HepG2 (cell line): ENCODE measurements around the gene OR8B4. TPM values are rescaled to one million over a fixed set of nuclear protein-coding genes. Genes with fewer than 3 reads are reported as not detected.

Experiments used
- ATAC-seq: fragments of 200-7000 bp; cut with Tn5 transposase; 3 replicates; pipeline ENCODE4 v1.9.1; 2020; ENCODE audit warnings: mild to moderate bottlenecking, moderate library complexity
- BruUV-seq: library from RNA; stranded (reverse); fragments of 400-500 nt; replicated peaks from 2 replicates; lab custom pipeline; 2021; lab: Mats Ljungman, UMichigan
- CTCF ChIA-PET: fragments of 300-600 bp; formaldehyde crosslinking; extraction: SDS; loops from one replicate; lab custom pipeline; 2021; ENCODE audit warnings: low total read pairs, inconsistent platforms, low intra/inter-chr PET ratio; lab: Yijun Ruan, JAX
- POLR2A ChIA-PET: fragments of 350-600 bp; sonication (Branson Sonifier 250); formaldehyde crosslinking; loops from one replicate; lab custom pipeline; 2020; ENCODE audit warnings: antibody characterized with exemption, inconsistent platforms; lab: Yijun Ruan, JAX
- DNase-seq: peaks from one replicate; pipeline ENCODE4 v3.0.0-alpha.2; 2015; ENCODE audit warnings: low spot score
- FAIRE-seq: peaks from 3 replicates; lab custom pipeline; 2011; peaks lifted over from hg19 to GRCh38; lab: Jason Lieb, UNC
- H2AFZ ChIP-seq: one replicate; pipeline ENCODE4 v1.6.1; 2011; ENCODE audit warnings: low read length, inconsistent platforms
- H3K27ac ChIP-seq: fragments of 300-600 bp; 3 replicates; pipeline ENCODE4 v1.8.0; 2011; ENCODE audit warnings: mixed run types, mild to moderate bottlenecking, mixed read lengths, low read length, inconsistent platforms; ENCODE audit not compliant: insufficient read depth; ENCODE audit errors: extremely low read length
- H3K27me3 ChIP-seq, 2 experiments: fragments of 200-600 bp in 1 of 2; 2 replicates in 1 of 2; 3 replicates in 1 of 2; pipeline versions ENCODE4 v1.6.0 to v1.8.0; 2011; ENCODE audit warnings: low read length in 2 of 2, mild to moderate bottlenecking in 2 of 2, moderate library complexity in 2 of 2, inconsistent platforms in 1 of 2; ENCODE audit not compliant: insufficient read depth in 2 of 2, control insufficient read depth in 1 of 2
- H3K36me3 ChIP-seq, 2 experiments: fragments of 200-600 bp in 1 of 2; replicated peaks in 1 of 2; 2 replicates in 1 of 2; 3 replicates in 1 of 2; pipeline versions ENCODE4 v1.5.1 to v1.8.0; 2011; ENCODE audit warnings: low read length in 2 of 2, inconsistent platforms in 1 of 2; ENCODE audit not compliant: insufficient read depth in 2 of 2, control insufficient read depth in 1 of 2
- H3K4me1 ChIP-seq: 2 replicates; pipeline ENCODE4 v1.5.1; 2012; ENCODE audit warnings: low read length, inconsistent platforms; ENCODE audit not compliant: insufficient read depth
- H3K4me2 ChIP-seq: 2 replicates; pipeline ENCODE4 v1.6.0; 2011; ENCODE audit warnings: low read depth, low read length, inconsistent platforms
- H3K4me3 ChIP-seq, 3 experiments: fragments of 200-600 bp in 1 of 3; sonication (generic), shearing (Covaris generic) in 1 of 3; replicated peaks in 1 of 3; 2 replicates each; pipeline ENCODE4 v1.5.1; 2011 to 2016; ENCODE audit warnings: low read length in 3 of 3, inconsistent platforms in 2 of 3, low read depth in 2 of 3, mild to moderate bottlenecking in 2 of 3, control low read depth in 1 of 3, mixed read lengths in 1 of 3; ENCODE audit not compliant: insufficient read depth in 1 of 3
- H3K79me2 ChIP-seq: one replicate; pipeline ENCODE4 v1.6.1; 2011; ENCODE audit warnings: low read length, inconsistent platforms; ENCODE audit not compliant: insufficient read depth
- H3K9ac ChIP-seq: 2 replicates; pipeline ENCODE4 v1.6.0; 2011; ENCODE audit warnings: mild to moderate bottlenecking, low read depth, low read length, inconsistent platforms; ENCODE audit not compliant: insufficient read depth
- H3K9me3 ChIP-seq: 2 replicates; pipeline ENCODE4 v1.5.1; 2012; ENCODE audit warnings: mild to moderate bottlenecking, low read length
- H4K20me1 ChIP-seq: 2 replicates; pipeline ENCODE4 v1.6.0; 2011; ENCODE audit warnings: inconsistent platforms, mild to moderate bottlenecking, low read length, moderate library complexity; ENCODE audit not compliant: insufficient read depth
- ATM ChIP-seq: fragments of 450-650 bp; IDR thresholded peaks from 2 replicates; pipeline ENCODE4 v1.7.1; 2017; ENCODE audit warnings: mild to moderate bottlenecking, borderline replicate concordance
- CAMTA2 ChIP-seq: sonication (generic); formaldehyde crosslinking; IDR thresholded peaks from 2 replicates; pipeline ENCODE4 v1.4.0; 2020; ENCODE audit warnings: mild to moderate bottlenecking, missing genetic modification reagents, borderline replicate concordance
- DMAP1 ChIP-seq: IDR thresholded peaks from 2 replicates; pipeline ENCODE4 v1.6.1; 2016
- HNRNPL ChIP-seq: fragments of 200-400 bp; formaldehyde crosslinking; IDR thresholded peaks from 2 replicates; pipeline ENCODE4 v1.6.1; 2017; ENCODE audit warnings: mild to moderate bottlenecking, low read depth, low read length
- NFE2L1 ChIP-seq: sonication (generic); formaldehyde crosslinking; IDR thresholded peaks from 2 replicates; pipeline ENCODE4 v1.4.0; 2020; ENCODE audit warnings: missing genetic modification reagents, mild to moderate bottlenecking, borderline replicate concordance
- NFE2L2 ChIP-seq: fragments of 150-350 bp; IDR thresholded peaks from 2 replicates; pipeline ENCODE4 v1.6.1; 2014; ENCODE audit warnings: low read length
- POLR2AphosphoS2 ChIP-seq: IDR thresholded peaks from 2 replicates; pipeline ENCODE4 v1.6.1; 2011; ENCODE audit warnings: low read depth, low read length, improper control_type of control experiment
- TCF12 ChIP-seq, 2 experiments: fragments of 450-650 bp in 1 of 2; sonication (generic) in 1 of 2; formaldehyde crosslinking in 1 of 2; IDR thresholded peaks; 2 replicates each; pipeline versions ENCODE4 v1.6.1 to v1.8.0; 2017 to 2022; ENCODE audit warnings: antibody characterized with exemption in 1 of 2, mild to moderate bottlenecking in 1 of 2, missing genetic modification reagents in 1 of 2, moderate library complexity in 1 of 2
- ZNF101 ChIP-seq: sonication (generic); formaldehyde crosslinking; IDR thresholded peaks from 2 replicates; pipeline ENCODE4 v1.4.0; 2020; ENCODE audit warnings: mild to moderate bottlenecking, low read depth, missing genetic modification reagents, borderline replicate concordance
- ZNF232 ChIP-seq: sonication (generic); formaldehyde crosslinking; IDR thresholded peaks from 2 replicates; pipeline ENCODE4 v1.4.0; 2020; ENCODE audit warnings: missing genetic modification reagents, borderline replicate concordance
- ZNF331 ChIP-seq: sonication (generic); formaldehyde crosslinking; IDR thresholded peaks from 2 replicates; pipeline ENCODE4 v1.4.0; 2020; ENCODE audit warnings: missing genetic modification reagents
- ZNF558 ChIP-seq: sonication (generic); formaldehyde crosslinking; IDR thresholded peaks from 2 replicates; pipeline ENCODE4 v1.9.0; 2022; ENCODE audit warnings: mild to moderate bottlenecking, missing genetic modification reagents, borderline replicate concordance
- ZNF567 ChIP-seq: sonication (generic); formaldehyde crosslinking; IDR thresholded peaks from 2 replicates; pipeline ENCODE4 v1.8.1; 2023; ENCODE audit warnings: mild to moderate bottlenecking, missing genetic modification reagents, borderline replicate concordance
- ZNF883 ChIP-seq: sonication (generic); formaldehyde crosslinking; IDR thresholded peaks from 2 replicates; pipeline ENCODE4 v1.5.1; 2020; ENCODE audit warnings: mild to moderate bottlenecking, missing genetic modification reagents; ENCODE audit errors: not compliant biosample characterization
- WGBS: methylation state at CpG from one replicate; pipeline ENCODE4 v1.1.6; 2017; ENCODE audit warnings: low lambda C conversion rate; 5-methylcytosine and 5-hydroxymethylcytosine counted together
- in situ Hi-C: cut with HindIII; loops from 2 replicates; pipeline ENCODE4 v1.10.0; 2017; ENCODE audit warnings: low pct_unique_long_range_greater_than_20kb; ENCODE audit not compliant: extremely low pct_ligation_motif_present
- intact Hi-C: fragments of 100-400 bp; cut with micrococcal nuclease; formaldehyde crosslinking; loops from one replicate; pipeline ENCODE4 v1.10.0; 2022; ENCODE audit not compliant: unreplicated experiment
- polyA plus RNA-seq, 8 experiments: library from polyadenylated mRNA; depleted of rRNA in 3 of 8; stranded (reverse) in 7 of 8; unstranded in 1 of 8; fragments of >200 nt; fragmentation: Illumina TruSeq in 4 of 8; extraction: Trizol in 4 of 8; gene quantifications; 2 replicates each; pipeline versions ENCODE4 v1.2.1 to v1.2.3, GENCODE V29; 2011 to 2016; ENCODE audit warnings: low read depth in 4 of 8, missing spikeins in 1 of 8, mixed read lengths in 1 of 8; ENCODE audit not compliant: insufficient read depth in 1 of 8
- total RNA-seq, 5 experiments: library from RNA; depleted of rRNA; stranded (reverse); fragments of >200 nt; fragmentation: Illumina TruSeq; extraction: Trizol; gene quantifications; 2 replicates each; pipeline ENCODE4 v1.2.3, GENCODE V29; 2016; ENCODE audit warnings: low read depth in 1 of 5
- TF ChIP-seq, protein P1 (sequence below): sonication (generic); formaldehyde crosslinking; IDR thresholded peaks from 2 replicates; pipeline ENCODE4 v1.5.1; 2020; ENCODE audit warnings: mild to moderate bottlenecking, missing genetic modification reagents, borderline replicate concordance
- TF ChIP-seq, protein P2 (sequence below): sonication (generic); formaldehyde crosslinking; IDR thresholded peaks from 2 replicates; pipeline ENCODE4 v1.8.0; 2022; ENCODE audit warnings: missing genetic modification reagents, low read depth, mild to moderate bottlenecking, borderline replicate concordance
- TF ChIP-seq, protein P3 (sequence below): sonication (generic); formaldehyde crosslinking; conservative IDR thresholded peaks from 2 replicates; pipeline ENCODE4 v1.8.0; 2022; ENCODE audit warnings: mild to moderate bottlenecking, moderate library complexity, missing genetic modification reagents

The OR8B4 gene
- total and polyA plus RNA-seq, 2 of the 13 experiments (the other 11 are each of a cell fraction or from before 2014, with no cell fraction given), result not detected

DNA sequence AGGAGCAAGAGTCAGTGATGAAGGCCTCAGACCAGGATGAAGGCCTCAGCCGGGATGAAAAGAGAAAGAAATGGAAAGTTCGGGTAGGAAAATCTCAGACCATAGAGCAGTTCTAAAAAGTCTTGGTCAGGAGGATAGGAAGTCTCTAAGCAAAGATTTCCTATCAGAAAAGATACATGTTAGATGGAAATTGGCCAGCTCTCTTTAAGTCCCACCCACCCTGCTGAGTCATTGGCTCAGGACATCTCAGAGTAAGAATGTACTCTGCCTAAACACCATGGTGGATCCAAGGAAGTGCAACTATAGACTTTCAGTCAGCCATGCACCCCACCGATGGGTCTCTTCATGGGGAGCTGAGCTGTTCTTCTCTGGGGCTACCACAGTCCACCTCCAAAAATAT, 30.3 kb downstream of the OR8B4 start (continued):
- TF ChIP-seq, protein P1, sequence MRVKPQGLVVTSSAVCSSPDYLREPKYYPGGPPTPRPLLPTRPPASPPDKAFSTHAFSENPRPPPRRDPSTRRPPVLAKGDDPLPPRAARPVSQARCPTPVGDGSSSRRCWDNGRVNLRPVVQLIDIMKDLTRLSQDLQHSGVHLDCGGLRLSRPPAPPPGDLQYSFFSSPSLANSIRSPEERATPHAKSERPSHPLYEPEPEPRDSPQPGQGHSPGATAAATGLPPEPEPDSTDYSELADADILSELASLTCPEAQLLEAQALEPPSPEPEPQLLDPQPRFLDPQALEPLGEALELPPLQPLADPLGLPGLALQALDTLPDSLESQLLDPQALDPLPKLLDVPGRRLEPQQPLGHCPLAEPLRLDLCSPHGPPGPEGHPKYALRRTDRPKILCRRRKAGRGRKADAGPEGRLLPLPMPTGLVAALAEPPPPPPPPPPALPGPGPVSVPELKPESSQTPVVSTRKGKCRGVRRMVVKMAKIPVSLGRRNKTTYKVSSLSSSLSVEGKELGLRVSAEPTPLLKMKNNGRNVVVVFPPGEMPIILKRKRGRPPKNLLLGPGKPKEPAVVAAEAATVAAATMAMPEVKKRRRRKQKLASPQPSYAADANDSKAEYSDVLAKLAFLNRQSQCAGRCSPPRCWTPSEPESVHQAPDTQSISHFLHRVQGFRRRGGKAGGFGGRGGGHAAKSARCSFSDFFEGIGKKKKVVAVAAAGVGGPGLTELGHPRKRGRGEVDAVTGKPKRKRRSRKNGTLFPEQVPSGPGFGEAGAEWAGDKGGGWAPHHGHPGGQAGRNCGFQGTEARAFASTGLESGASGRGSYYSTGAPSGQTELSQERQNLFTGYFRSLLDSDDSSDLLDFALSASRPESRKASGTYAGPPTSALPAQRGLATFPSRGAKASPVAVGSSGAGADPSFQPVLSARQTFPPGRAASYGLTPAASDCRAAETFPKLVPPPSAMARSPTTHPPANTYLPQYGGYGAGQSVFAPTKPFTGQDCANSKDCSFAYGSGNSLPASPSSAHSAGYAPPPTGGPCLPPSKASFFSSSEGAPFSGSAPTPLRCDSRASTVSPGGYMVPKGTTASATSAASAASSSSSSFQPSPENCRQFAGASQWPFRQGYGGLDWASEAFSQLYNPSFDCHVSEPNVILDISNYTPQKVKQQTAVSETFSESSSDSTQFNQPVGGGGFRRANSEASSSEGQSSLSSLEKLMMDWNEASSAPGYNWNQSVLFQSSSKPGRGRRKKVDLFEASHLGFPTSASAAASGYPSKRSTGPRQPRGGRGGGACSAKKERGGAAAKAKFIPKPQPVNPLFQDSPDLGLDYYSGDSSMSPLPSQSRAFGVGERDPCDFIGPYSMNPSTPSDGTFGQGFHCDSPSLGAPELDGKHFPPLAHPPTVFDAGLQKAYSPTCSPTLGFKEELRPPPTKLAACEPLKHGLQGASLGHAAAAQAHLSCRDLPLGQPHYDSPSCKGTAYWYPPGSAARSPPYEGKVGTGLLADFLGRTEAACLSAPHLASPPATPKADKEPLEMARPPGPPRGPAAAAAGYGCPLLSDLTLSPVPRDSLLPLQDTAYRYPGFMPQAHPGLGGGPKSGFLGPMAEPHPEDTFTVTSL (CRISPR knock-in tag), result no peak

DNA sequence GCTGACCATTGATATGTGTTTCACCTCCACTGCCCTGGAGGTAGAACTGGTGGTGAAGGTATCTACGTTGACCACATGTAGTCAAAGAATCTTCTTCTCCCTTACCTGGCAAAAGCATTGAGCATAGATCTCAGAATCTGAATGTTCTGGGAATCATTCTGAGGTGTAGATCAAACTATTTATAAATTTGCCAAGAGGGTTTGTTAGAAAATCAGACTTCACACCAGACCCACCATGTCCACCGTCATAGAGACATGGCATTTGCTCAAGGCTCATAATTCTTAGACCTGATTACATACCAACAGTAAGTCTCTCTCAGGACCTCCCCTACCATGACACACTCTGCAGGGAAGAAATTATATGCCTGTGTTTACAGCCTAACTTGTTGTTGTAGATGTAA, 40.3 kb downstream of the OR8B4 start, which contains the start of gene OR8B2:
Gene OR8B2 (minus strand): TSS at position 101 of the 400 bp plus-strand sequence. CDS start 1,156 bp downstream, outside the sequence.
- Histone ChIP-seq H3K4me2 (no peak within 1 kb of the TSS), H3K4me3 (no peak within 1 kb of the TSS), H3K36me3 (no peaks in the 10 kb centered on the region), H3K27me3 (no peaks in the 10 kb centered on the region), H3K27ac (no peak within 1 kb of the TSS), H3K9ac (no peak within 1 kb of the TSS), H3K79me2 (no peaks in the 10 kb centered on the region), H3K4me1 (no peaks in the 10 kb centered on the region), H3K9me3 (no peaks in the 10 kb centered on the region), H2AFZ (no peak within 1 kb of the TSS), H4K20me1 (no peaks in the 10 kb centered on the region)
- ChIA-PET CTCF (no interaction called here), POLR2A (no interaction called here)
- BruUV-seq, result no TSS peak
- in situ Hi-C loops, result no loop called here
- intact Hi-C loops, result no loop called here
- FAIRE-seq (no peak), DNase-seq (no peak), ATAC-seq (no peak)
- WGBS, result 0% methylated on average over 2 of the region's 2 CpGs
- TF ChIP-seq CAMTA2 (CRISPR knock-in tag) (no peak), NFE2L1 (CRISPR knock-in tag) (no peak), ZNF558 (CRISPR knock-in tag) (no peak), HNRNPL (no peak), ZNF331 (CRISPR knock-in tag) (no peak), ZNF232 (CRISPR knock-in tag) (no peak), ZNF101 (CRISPR knock-in tag) (no peak), ATM (no peak), ZNF567 (CRISPR knock-in tag) (no peak), ZNF883 (no peak), DMAP1 (CRISPR knock-in tag) (no peak), TCF12 (IDR thresholded peaks at IDR 0.05) (no peak), TCF12 (CRISPR knock-in tag; IDR thresholded peaks at IDR 0.05) (no peak), NFE2L2 (no peak), POLR2AphosphoS2 (no peak)
- TF ChIP-seq, protein P2, sequence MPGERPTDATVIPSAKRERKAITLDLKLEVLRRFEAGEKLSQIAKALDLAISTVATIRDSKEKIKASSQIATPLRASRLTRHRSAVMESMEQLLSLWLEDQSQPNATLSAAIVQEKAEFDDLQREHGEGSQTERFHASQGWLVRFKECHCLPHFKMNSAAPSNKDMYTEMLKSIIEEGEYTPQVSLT (CRISPR knock-in tag), result no peak
- TF ChIP-seq, protein P3, sequence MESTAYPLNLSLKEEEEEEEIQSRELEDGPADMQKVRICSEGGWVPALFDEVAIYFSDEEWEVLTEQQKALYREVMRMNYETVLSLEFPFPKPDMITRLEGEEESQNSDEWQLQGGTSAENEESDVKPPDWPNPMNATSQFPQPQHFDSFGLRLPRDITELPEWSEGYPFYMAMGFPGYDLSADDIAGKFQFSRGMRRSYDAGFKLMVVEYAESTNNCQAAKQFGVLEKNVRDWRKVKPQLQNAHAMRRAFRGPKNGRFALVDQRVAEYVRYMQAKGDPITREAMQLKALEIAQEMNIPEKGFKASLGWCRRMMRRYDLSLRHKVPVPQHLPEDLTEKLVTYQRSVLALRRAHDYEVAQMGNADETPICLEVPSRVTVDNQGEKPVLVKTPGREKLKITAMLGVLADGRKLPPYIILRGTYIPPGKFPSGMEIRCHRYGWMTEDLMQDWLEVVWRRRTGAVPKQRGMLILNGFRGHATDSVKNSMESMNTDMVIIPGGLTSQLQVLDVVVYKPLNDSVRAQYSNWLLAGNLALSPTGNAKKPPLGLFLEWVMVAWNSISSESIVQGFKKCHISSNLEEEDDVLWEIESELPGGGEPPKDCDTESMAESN, result no peak
